ENCODE measurements around the gene LEKR1. TPM values are rescaled to one million over a fixed set of nuclear protein-coding genes. Genes with fewer than 3 reads are reported as not detected.

LEKR1 gene
- total and polyA plus RNA-seq, 2 donors (not counting 3 experiments of a cell fraction or from before 2014, with no cell fraction given), result 0.07 to 0.64 TPM

GRCh38 chr3:157030712-157031111 is 204.6 kb downstream of the LEKR1 start:
- no peaks in the 10 kb centered on the region for H3K27me3 ChIP-seq (ENCODE audit: control insufficient read depth in 2 of 2, insufficient read depth in 2 of 2, low read length in 2 of 2)
- H2AFZ ChIP-seq (ENCODE audit: low read depth, low read length), result no peak overlapping the region
- DNase-seq (ENCODE audit: low read depth, low spot score) (no peak), FAIRE-seq (no peak)
- peaks cover 12% of the 10 kb centered on the region for H3K4me1 ChIP-seq (ENCODE audit: control insufficient read depth, extremely low read depth, insufficient read depth, low read length)
- BruUV-seq (replicated peaks), result no TSS peak
- CTCF ChIA-PET, result interaction anchor here (1.4 to 2.1 kb wide), 2 partner anchors 11 to 58 kb away, joined by 3 to 5 read pairs; no protein-coding TSS in a partner anchor
- intact Hi-C loops (cut with micrococcal nuclease), result no loop called here
- no peaks in the 10 kb centered on the region for H4K20me1 ChIP-seq (replicated peaks; ENCODE audit: control insufficient read depth, extremely low read depth, insufficient read depth, low read length)
- no peaks in the 10 kb centered on the region for H3K79me2 ChIP-seq (ENCODE audit: control insufficient read depth, insufficient read depth, low read length)
- POLR2A ChIA-PET, result interaction anchor here (0.7 kb wide), 1 partner anchor 1256 kb away, joined by 4 read pairs; no protein-coding TSS in a partner anchor
- no peaks in the 10 kb centered on the region for H3K36me3 ChIP-seq (ENCODE audit: control insufficient read depth in 2 of 2, extremely low read depth in 1 of 2, insufficient read depth in 2 of 2, low read length in 2 of 2)
- no peaks in the 10 kb centered on the region for H3K9me1 ChIP-seq (replicated peaks; ENCODE audit: control insufficient read depth, extremely low read depth, insufficient read depth, low read length)
- dilution Hi-C loops (cut with MboI; ENCODE audit: extremely low pct_ligation_motif_present, low sequenced_read_pairs), result no loop called here
- no peaks in the 10 kb centered on the region for H3K9me3 ChIP-seq (replicated peaks; ENCODE audit: control insufficient read depth, insufficient read depth, low read length)
- no peak overlapping the region for H3K9ac ChIP-seq (replicated peaks; ENCODE audit: extremely low read depth, insufficient read depth, low read length)
- no peak overlapping the region for H3K4me2 ChIP-seq (ENCODE audit: insufficient read depth, low read length)
- H3K4me3 ChIP-seq (replicated peaks in 1 of 3; ENCODE audit: insufficient read depth in 1 of 3, low read depth in 1 of 3, low read length in 3 of 3), result no peak overlapping the region
- no peak overlapping the region for H3K27ac ChIP-seq (ENCODE audit: insufficient read depth, low read depth, low read length)
- TF ChIP-seq CTCF (IDR thresholded peaks at IDR 0.05; ENCODE audit: extremely low read depth in 1 of 2, insufficient read depth in 1 of 2, low read depth in 1 of 2, low read length in 2 of 2), result no peak
- TF ChIP-seq GATA2 (IDR thresholded peaks at IDR 0.05; ENCODE audit: insufficient read depth, insufficient read length, low read depth, low read length), result no peak
- TF ChIP-seq, protein P1, sequence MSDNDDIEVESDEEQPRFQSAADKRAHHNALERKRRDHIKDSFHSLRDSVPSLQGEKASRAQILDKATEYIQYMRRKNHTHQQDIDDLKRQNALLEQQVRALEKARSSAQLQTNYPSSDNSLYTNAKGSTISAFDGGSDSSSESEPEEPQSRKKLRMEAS (IDR thresholded peaks at IDR 0.05; ENCODE audit: insufficient read depth, insufficient read length), result no peak
- no peak for TF ChIP-seq EZH2 (IDR thresholded peaks at IDR 0.05; ENCODE audit: borderline replicate concordance, low read depth, low read length, severe bottlenecking)
- no peak for TF ChIP-seq POLR2AphosphoS5 (IDR thresholded peaks at IDR 0.05; ENCODE audit: insufficient read depth, low read depth, low read length)
- TF ChIP-seq FOS (IDR thresholded peaks at IDR 0.05; ENCODE audit: borderline replicate concordance, insufficient read depth, low read length), result no peak
- TF ChIP-seq POLR2A (IDR thresholded peaks at IDR 0.05; ENCODE audit: low read depth, low read length), result no peak
- no peak for TF ChIP-seq JUN (IDR thresholded peaks at IDR 0.05; ENCODE audit: borderline replicate concordance, insufficient read depth, insufficient read length, low read depth)
- no peak for TF ChIP-seq MYC (IDR thresholded peaks at IDR 0.05; ENCODE audit: low read depth, low read length)

All from endothelial cell of umbilical vein (primary cell).